MCF 10A (cell line): ENCODE data around the gene ATP12A. TPM values are rescaled to one million over a fixed set of nuclear protein-coding genes. Genes with fewer than 3 reads are reported as not detected.

Source experiments
- BruUV-seq: library from RNA; stranded (reverse); fragments of 400-500 nt; replicated peaks from 2 replicates; lab custom pipeline; 2021; lab: Mats Ljungman, UMichigan
- CTCF ChIA-PET: fragments of 300-600 bp; sonication (Branson Sonifier 250); formaldehyde crosslinking; extraction: SDS; loops from one replicate; lab custom pipeline; 2021; ENCODE audit warnings: antibody characterized with exemption, inconsistent platforms; lab: Yijun Ruan, JAX
- POLR2A ChIA-PET: fragments of 300-600, 350-650 bp; sonication (Branson Sonifier 250); formaldehyde crosslinking; extraction: SDS; loops from one replicate; lab custom pipeline; 2020; ENCODE audit warnings: antibody characterized with exemption, inconsistent platforms; lab: Yijun Ruan, JAX
- DNase-seq: peaks from one replicate; pipeline ENCODE4 v3.0.0-alpha.2; 2018; ENCODE audit not compliant: unreplicated experiment
- H3K27ac Mint-ChIP-seq: one replicate; pipeline ENCODE4 v1.8.0; 2022; ENCODE audit warnings: mild to moderate bottlenecking, low read depth, mixed read lengths; ENCODE audit not compliant: unreplicated experiment
- H3K27me3 Mint-ChIP-seq: one replicate; pipeline ENCODE4 v1.8.0; 2022; ENCODE audit warnings: mixed read lengths; ENCODE audit not compliant: insufficient read depth, unreplicated experiment
- H3K36me3 Mint-ChIP-seq: one replicate; pipeline ENCODE4 v1.8.0; 2022; ENCODE audit warnings: mild to moderate bottlenecking, moderate library complexity, mixed read lengths; ENCODE audit not compliant: insufficient read depth, unreplicated experiment
- H3K4me1 Mint-ChIP-seq: one replicate; pipeline ENCODE4 v1.8.0; 2022; ENCODE audit warnings: mixed read lengths; ENCODE audit not compliant: insufficient read depth, unreplicated experiment
- H3K4me3 Mint-ChIP-seq: one replicate; pipeline ENCODE4 v1.8.0; 2022; ENCODE audit warnings: mild to moderate bottlenecking, moderate library complexity, mixed read lengths; ENCODE audit not compliant: unreplicated experiment
- H3K9me3 Mint-ChIP-seq: one replicate; pipeline ENCODE4 v1.8.0; 2022; ENCODE audit warnings: mixed read lengths; ENCODE audit not compliant: unreplicated experiment
- intact Hi-C: fragments of 100-400 bp; cut with micrococcal nuclease; formaldehyde crosslinking; loops from 2 replicates; pipeline ENCODE4 v1.14.1; 2022
- total RNA-seq: library from RNA; stranded (reverse); gene quantifications from 2 replicates; pipeline ENCODE4 v1.2.3, GENCODE V29; 2022
- TF ChIP-seq, protein P1 (sequence below): fragments of 200-600 bp; IDR thresholded peaks from one replicate; pipeline ENCODE4 v1.8.0; 2022; ENCODE audit warnings: antibody characterized with exemption, mild to moderate bottlenecking; ENCODE audit not compliant: unreplicated experiment

ATP12A gene
- total RNA-seq, 1 experiment from 2014 or later: not detected

DNA sequence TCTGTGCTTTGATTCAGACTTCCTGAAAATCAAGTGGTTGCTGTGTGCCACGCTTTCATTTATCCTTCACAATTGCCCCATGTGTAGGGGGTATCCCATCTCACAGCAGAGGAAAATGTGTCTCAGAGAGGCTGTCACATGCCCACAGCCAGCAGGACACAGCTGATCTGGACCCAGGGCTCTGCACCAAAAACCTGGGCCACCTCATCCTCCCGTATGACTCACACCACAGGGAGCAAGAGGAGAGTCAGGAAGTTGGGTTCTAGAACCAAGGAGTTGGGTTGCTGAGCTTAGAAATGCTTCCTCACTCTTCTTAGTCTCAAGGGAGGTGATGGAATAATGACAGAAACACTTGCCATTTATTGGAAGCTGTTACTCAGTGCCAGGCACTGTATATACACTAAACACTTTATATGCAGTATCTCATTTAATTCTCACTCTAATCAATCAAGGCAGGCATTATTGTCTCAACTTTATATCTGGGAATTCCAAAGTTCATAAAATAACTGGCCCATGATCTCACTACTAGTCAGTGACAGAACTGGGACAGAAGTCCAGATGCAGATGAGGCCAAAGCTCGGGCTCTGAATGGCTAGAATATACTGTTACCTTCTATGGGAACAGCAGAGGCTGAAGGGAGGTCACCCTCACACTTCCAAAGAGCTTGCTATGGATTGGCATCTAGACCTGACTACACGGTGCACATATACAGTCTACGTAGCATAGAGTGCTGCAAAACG, 47.7 kb upstream of the ATP12A start:
- DNase-seq: peak; percentile 38
- Mint-ChIP-seq H3K4me3 (no peak overlapping the region), H3K4me1 (peaks cover 11% of the 10 kb centered on the region), H3K27me3 (no peaks in the 10 kb centered on the region), H3K9me3 (no peaks in the 10 kb centered on the region), H3K27ac (no peak overlapping the region), H3K36me3 (peaks cover 6% of the 10 kb centered on the region)
- TF ChIP-seq, protein P1, sequence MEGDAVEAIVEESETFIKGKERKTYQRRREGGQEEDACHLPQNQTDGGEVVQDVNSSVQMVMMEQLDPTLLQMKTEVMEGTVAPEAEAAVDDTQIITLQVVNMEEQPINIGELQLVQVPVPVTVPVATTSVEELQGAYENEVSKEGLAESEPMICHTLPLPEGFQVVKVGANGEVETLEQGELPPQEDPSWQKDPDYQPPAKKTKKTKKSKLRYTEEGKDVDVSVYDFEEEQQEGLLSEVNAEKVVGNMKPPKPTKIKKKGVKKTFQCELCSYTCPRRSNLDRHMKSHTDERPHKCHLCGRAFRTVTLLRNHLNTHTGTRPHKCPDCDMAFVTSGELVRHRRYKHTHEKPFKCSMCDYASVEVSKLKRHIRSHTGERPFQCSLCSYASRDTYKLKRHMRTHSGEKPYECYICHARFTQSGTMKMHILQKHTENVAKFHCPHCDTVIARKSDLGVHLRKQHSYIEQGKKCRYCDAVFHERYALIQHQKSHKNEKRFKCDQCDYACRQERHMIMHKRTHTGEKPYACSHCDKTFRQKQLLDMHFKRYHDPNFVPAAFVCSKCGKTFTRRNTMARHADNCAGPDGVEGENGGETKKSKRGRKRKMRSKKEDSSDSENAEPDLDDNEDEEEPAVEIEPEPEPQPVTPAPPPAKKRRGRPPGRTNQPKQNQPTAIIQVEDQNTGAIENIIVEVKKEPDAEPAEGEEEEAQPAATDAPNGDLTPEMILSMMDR: no peak
- CTCF ChIA-PET: interaction anchor here (0.6 to 1.3 kb wide), 2 partner anchors 15 to 18 kb away, joined by 3 read pairs; no protein-coding TSS in a partner anchor
- POLR2A ChIA-PET: interaction anchor here (0.8 kb wide), 1 partner anchor 36 kb away, joined by 3 read pairs; no protein-coding TSS in a partner anchor
- BruUV-seq: no TSS peak
- intact Hi-C loops: loop anchor here (5.0 kb wide), 1 partner anchor 35 kb away; no protein-coding TSS in a partner anchor

GRCh38 chr13:24636776-24637175, 43.4 kb upstream of the ATP12A start:
- TF ChIP-seq, protein P1: no peak
- no TSS peak for BruUV-seq
- Mint-ChIP-seq H3K36me3 (no peaks in the 10 kb centered on the region), H3K27ac (no peak overlapping the region), H3K4me1 (no peaks in the 10 kb centered on the region), H3K27me3 (no peaks in the 10 kb centered on the region), H3K4me3 (no peak overlapping the region), H3K9me3 (no peaks in the 10 kb centered on the region)
- no peak for DNase-seq
- CTCF ChIA-PET: no interaction called here
- POLR2A ChIA-PET: no interaction called here
- intact Hi-C loops: no loop called here

- Mint-ChIP-seq H3K4me1 (no peaks in the 10 kb centered on the region), H3K27ac (no peak overlapping the region), H3K27me3 (no peaks in the 10 kb centered on the region), H3K36me3 (no peaks in the 10 kb centered on the region), H3K9me3 (no peaks in the 10 kb centered on the region), H3K4me3 (no peak overlapping the region)
- CTCF ChIA-PET: interaction anchor here (1.1 kb wide), 1 partner anchor 32 kb away, joined by 8 read pairs; no protein-coding TSS in a partner anchor
- no TSS peak for BruUV-seq
- intact Hi-C loops: no loop called here
- TF ChIP-seq, protein P1: no peak
- POLR2A ChIA-PET: no interaction called here
- no peak for DNase-seq
Observed at GRCh38 chr13:24638096-24638495, 42.1 kb upstream of the ATP12A start.

- no peak overlapping the region for H3K27ac Mint-ChIP-seq
- TF ChIP-seq, protein P1: no peak
- intact Hi-C loops: no loop called here
- no peaks in the 10 kb centered on the region for H3K4me1 Mint-ChIP-seq
- no peaks in the 10 kb centered on the region for H3K36me3 Mint-ChIP-seq
- ChIA-PET POLR2A (interaction anchor here (1.0 kb wide), 1 partner anchor 12 kb away, joined by 4 read pairs; no protein-coding TSS in a partner anchor), CTCF (interaction anchor here (1.0 kb wide), 1 partner anchor 34 kb away, joined by 5 read pairs; no protein-coding TSS in a partner anchor)
- BruUV-seq: no TSS peak
- H3K27me3 Mint-ChIP-seq: no peaks in the 10 kb centered on the region
- no peak overlapping the region for H3K4me3 Mint-ChIP-seq
- DNase-seq: no peak
- no peaks in the 10 kb centered on the region for H3K9me3 Mint-ChIP-seq
Observed at GRCh38 chr13:24640752-24641151, 39.5 kb upstream of the ATP12A start.
